ENCODE results near the gene TYW1B. TPM values are rescaled to one million over a fixed set of nuclear protein-coding genes. Genes with fewer than 3 reads are reported as not detected.
"Not testable (repeated sequence)": the region's sequence is repeated elsewhere in the genome, so short reads cannot be mapped to it uniquely, and the experiment has no call there.

The TYW1B gene
- total RNA-seq, 1 donor from 2014 or later = 3.6 TPM

DNA sequence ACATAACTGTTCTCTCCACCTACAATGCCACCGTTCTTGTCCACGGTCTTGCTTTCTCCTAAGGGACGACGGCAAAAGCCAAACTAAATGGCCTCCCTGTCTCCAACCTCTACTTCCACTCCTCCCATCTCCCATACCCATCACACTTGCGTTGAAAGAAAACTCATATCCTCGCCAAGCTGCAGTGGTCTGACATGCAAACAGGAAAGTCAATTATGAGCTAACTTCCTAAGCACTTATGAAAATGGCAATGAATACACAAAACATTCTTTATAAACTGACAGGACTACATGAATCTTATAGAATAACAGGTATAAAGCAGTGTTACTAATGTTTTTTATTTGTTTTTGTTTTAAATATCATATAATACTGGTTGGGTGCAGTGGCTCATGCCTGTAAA, 46.4 kb downstream of the TYW1B start:
- peak overlapping the region; percentile 1 for H3K27ac Mint-ChIP-seq
- H2AFZ ChIP-seq (replicated peaks) = no peak overlapping the region
- no peaks in the 10 kb centered on the region for H3K9me3 ChIP-seq (ENCODE audit: low read depth)
- no peaks in the 10 kb centered on the region for H3K27me3 ChIP-seq
- H3K27ac ChIP-seq = no peak overlapping the region
- H3K4me3 ChIP-seq = no peak overlapping the region
- no peaks in the 10 kb centered on the region for H4K20me1 ChIP-seq (ENCODE audit: low read depth)
- H3K27me3 Mint-ChIP-seq (ENCODE audit: insufficient read depth, low read depth) = no peaks in the 10 kb centered on the region
- H3K4me1 ChIP-seq = no peaks in the 10 kb centered on the region
- TF ChIP-seq, protein P1, sequence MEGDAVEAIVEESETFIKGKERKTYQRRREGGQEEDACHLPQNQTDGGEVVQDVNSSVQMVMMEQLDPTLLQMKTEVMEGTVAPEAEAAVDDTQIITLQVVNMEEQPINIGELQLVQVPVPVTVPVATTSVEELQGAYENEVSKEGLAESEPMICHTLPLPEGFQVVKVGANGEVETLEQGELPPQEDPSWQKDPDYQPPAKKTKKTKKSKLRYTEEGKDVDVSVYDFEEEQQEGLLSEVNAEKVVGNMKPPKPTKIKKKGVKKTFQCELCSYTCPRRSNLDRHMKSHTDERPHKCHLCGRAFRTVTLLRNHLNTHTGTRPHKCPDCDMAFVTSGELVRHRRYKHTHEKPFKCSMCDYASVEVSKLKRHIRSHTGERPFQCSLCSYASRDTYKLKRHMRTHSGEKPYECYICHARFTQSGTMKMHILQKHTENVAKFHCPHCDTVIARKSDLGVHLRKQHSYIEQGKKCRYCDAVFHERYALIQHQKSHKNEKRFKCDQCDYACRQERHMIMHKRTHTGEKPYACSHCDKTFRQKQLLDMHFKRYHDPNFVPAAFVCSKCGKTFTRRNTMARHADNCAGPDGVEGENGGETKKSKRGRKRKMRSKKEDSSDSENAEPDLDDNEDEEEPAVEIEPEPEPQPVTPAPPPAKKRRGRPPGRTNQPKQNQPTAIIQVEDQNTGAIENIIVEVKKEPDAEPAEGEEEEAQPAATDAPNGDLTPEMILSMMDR (IDR thresholded peaks at IDR 0.05) = no peak
- no peak for TF ChIP-seq EZH2 (IDR thresholded peaks at IDR 0.05)
- no peak for TF ChIP-seq EZH2phosphoT487 (IDR thresholded peaks at IDR 0.05)
- H3K4me2 ChIP-seq = no peak overlapping the region
- no peaks in the 10 kb centered on the region for H3K36me3 ChIP-seq
- no peak for DNase-seq (ENCODE audit: low spot score)
- no peaks in the 10 kb centered on the region for H3K79me2 ChIP-seq (ENCODE audit: low read depth)
- no peaks in the 10 kb centered on the region for H3K9me3 Mint-ChIP-seq
- H3K4me3 Mint-ChIP-seq = no peak overlapping the region
- H3K4me1 Mint-ChIP-seq = no peaks in the 10 kb centered on the region
- H3K36me3 Mint-ChIP-seq = no peaks in the 10 kb centered on the region
- no peaks in the 10 kb centered on the region for H3F3A ChIP-seq (ENCODE audit: low read depth)
- H3K9ac ChIP-seq = no peak overlapping the region

DNA sequence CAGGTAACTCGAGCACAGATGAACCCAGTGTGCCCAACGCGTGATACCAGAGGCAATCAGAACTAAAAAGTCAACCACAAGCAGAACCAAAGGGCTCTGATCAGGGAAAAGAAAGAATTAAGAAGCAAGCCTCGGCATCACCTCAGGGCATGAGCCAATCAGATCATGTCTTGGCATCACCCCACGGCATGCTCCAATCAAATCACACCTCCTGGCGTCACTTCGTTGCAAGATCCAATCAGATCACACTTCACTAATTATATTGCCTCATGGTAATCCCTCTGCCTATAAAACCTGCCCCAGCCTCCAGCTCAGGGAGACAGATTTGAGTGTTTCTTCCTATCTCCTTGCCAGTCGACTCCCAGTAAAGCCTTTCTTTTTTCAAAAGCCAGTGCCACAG, 46.8 kb downstream of the TYW1B start:
- H4K20me1 ChIP-seq (ENCODE audit: low read depth) = no peaks in the 10 kb centered on the region
- DNase-seq (ENCODE audit: low spot score) = peak; percentile 2
- H3K27me3 ChIP-seq = no peaks in the 10 kb centered on the region
- no peak overlapping the region for H3K4me2 ChIP-seq
- no peak overlapping the region for H3K27ac ChIP-seq
- no peak overlapping the region for H3K4me3 Mint-ChIP-seq
- H3K27me3 Mint-ChIP-seq (ENCODE audit: insufficient read depth, low read depth) = no peaks in the 10 kb centered on the region
- TF ChIP-seq, protein P1 (IDR thresholded peaks at IDR 0.05) = no peak
- no peak for TF ChIP-seq EZH2phosphoT487 (IDR thresholded peaks at IDR 0.05)
- no peaks in the 10 kb centered on the region for H3K9me3 Mint-ChIP-seq
- no peaks in the 10 kb centered on the region for H3K9me3 ChIP-seq (ENCODE audit: low read depth)
- H3K79me2 ChIP-seq (ENCODE audit: low read depth) = no peaks in the 10 kb centered on the region
- no peak overlapping the region for H2AFZ ChIP-seq (replicated peaks)
- H3K4me1 Mint-ChIP-seq = no peaks in the 10 kb centered on the region
- H3F3A ChIP-seq (ENCODE audit: low read depth) = no peaks in the 10 kb centered on the region
- no peaks in the 10 kb centered on the region for H3K36me3 ChIP-seq
- peak overlapping the region; percentile 72 for H3K27ac Mint-ChIP-seq
- H3K9ac ChIP-seq = no peak overlapping the region
- H3K4me1 ChIP-seq = no peaks in the 10 kb centered on the region
- H3K36me3 Mint-ChIP-seq = no peaks in the 10 kb centered on the region
- no peak overlapping the region for H3K4me3 ChIP-seq

DNA sequence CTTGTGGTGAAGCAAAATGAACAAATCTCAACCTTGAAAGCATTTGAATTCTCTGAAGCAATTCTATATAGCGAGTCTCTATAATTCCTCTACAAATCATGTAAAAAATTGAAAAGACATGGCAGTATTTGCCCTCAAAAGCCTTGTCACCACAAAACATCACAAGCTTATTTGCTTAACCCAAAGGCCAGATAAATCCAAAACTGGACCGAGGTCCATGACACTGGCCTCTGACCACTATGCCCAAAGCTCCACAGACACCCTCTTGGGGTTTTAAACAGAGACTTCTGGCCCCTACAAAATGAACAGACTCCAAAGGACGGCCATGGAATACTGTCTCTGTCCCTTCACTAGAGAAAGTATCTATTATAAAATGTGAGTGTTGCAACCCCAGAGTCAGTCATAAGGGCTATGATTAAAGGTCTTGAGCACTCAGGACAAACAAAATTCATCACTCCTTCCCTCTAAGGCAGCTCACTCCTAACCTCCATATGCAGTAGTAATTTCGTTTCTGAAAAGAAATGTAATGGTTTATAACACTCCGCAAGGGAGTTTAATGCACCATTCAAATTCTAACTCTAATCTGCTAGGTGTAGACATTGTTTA, 47.6 kb downstream of the TYW1B start:
- not testable (repeated sequence) for H3K36me3 ChIP-seq; H3K36me3 Mint-ChIP-seq; H4K20me1 ChIP-seq (ENCODE audit: low read depth); H3K4me3 Mint-ChIP-seq; H3K4me3 ChIP-seq; H3K27ac ChIP-seq; H3K9me3 ChIP-seq (ENCODE audit: low read depth); H3K27ac Mint-ChIP-seq; H3K4me1 Mint-ChIP-seq; H3K27me3 ChIP-seq; H3K4me1 ChIP-seq; H3K4me2 ChIP-seq; H3K9me3 Mint-ChIP-seq; H3K9ac ChIP-seq; DNase-seq (ENCODE audit: low spot score); H3F3A ChIP-seq (ENCODE audit: low read depth); H3K27me3 Mint-ChIP-seq (ENCODE audit: insufficient read depth, low read depth); H3K79me2 ChIP-seq (ENCODE audit: low read depth); H2AFZ ChIP-seq (replicated peaks)

DNA sequence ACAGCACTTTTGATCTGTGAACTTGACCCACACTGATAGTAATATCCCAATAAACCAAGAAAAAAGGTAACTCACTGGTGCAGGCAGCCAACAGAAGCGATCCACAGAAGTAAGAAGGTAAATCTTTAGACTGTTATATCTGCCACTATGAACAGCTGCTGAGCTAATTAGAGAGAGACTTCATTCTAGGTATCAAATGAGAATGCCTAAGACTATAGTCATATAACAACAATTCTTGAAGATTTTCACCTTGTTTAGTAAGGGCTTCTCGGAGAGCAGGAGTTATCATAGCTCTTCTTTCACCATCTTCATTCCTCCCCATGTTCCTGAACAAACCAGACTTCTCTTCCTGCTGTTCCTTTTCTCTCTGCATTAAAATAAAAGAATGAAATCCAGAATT, 50.8 kb downstream of the TYW1B start:
- not testable (repeated sequence) for H3K27me3 Mint-ChIP-seq (ENCODE audit: insufficient read depth, low read depth); H3F3A ChIP-seq (ENCODE audit: low read depth); H3K4me3 ChIP-seq; H3K9ac ChIP-seq; H3K4me2 ChIP-seq; H3K27ac ChIP-seq; H3K9me3 ChIP-seq (ENCODE audit: low read depth); H3K36me3 Mint-ChIP-seq; H3K4me3 Mint-ChIP-seq; H3K4me1 Mint-ChIP-seq; H3K27me3 ChIP-seq; H4K20me1 ChIP-seq (ENCODE audit: low read depth); H3K79me2 ChIP-seq (ENCODE audit: low read depth); H3K4me1 ChIP-seq; H3K27ac Mint-ChIP-seq; H2AFZ ChIP-seq (replicated peaks); H3K9me3 Mint-ChIP-seq; DNase-seq (ENCODE audit: low spot score); H3K36me3 ChIP-seq

DNA sequence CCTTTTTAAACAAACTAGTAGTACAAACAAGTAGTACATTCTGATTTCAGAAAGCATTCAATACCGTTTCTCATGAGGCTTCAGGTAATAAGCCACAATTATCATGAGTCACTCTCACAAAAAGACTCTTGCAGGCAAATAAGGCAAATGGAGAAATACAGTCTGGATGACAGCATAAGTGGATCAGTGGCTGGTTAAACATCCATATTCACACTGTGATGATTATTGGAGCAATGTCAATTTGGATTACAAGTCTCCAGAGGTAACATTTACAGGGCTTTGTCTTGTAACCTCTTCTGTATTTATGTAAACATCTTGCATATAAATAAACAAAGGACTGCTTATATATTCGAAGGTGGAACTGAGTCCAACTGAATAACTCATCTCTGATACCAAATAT, 55.4 kb downstream of the TYW1B start:
- not testable (repeated sequence) for H3K9me3 ChIP-seq (ENCODE audit: low read depth); H3K27me3 Mint-ChIP-seq (ENCODE audit: insufficient read depth, low read depth); H3K36me3 ChIP-seq; H3K27me3 ChIP-seq; H3K4me1 Mint-ChIP-seq; H3K27ac Mint-ChIP-seq; H3K9me3 Mint-ChIP-seq; H3K4me2 ChIP-seq; H4K20me1 ChIP-seq (ENCODE audit: low read depth); H3F3A ChIP-seq (ENCODE audit: low read depth); H3K27ac ChIP-seq; H3K4me3 Mint-ChIP-seq; H3K9ac ChIP-seq; H3K79me2 ChIP-seq (ENCODE audit: low read depth); DNase-seq (ENCODE audit: low spot score); H3K4me1 ChIP-seq; H3K4me3 ChIP-seq; H2AFZ ChIP-seq (replicated peaks)
- peaks cover 15% of the 10 kb centered on the region for H3K36me3 Mint-ChIP-seq

DNA sequence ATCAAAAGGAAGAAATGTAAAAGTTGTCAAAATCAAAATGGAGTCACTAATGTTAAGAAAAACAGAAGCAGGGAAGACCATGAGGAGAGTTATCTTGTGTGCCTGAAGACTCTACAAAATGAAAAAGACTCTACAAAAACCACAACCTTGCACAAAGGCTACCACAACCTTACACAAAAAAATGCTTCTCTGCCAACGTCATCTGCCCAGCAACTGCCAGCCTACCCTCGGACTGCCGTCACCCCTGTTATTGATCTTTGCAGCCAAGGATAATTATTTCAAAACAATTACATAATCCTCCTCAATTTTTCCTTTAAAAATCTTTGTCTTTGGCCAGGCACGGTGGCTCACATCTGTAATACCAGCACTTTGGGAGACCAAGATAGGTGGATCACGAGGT, 61.0 kb downstream of the TYW1B start:
- H3K9me3 Mint-ChIP-seq, H3K4me3 Mint-ChIP-seq: not testable (repeated sequence)

More for the DNA sequence above, 61.0 kb downstream of the TYW1B start:
- not testable (repeated sequence) for H3K4me3 ChIP-seq; H3K27me3 ChIP-seq; H3K36me3 Mint-ChIP-seq; H3F3A ChIP-seq (ENCODE audit: low read depth); H3K36me3 ChIP-seq; H3K4me1 Mint-ChIP-seq; H3K27me3 Mint-ChIP-seq (ENCODE audit: insufficient read depth, low read depth); H4K20me1 ChIP-seq (ENCODE audit: low read depth); H3K27ac Mint-ChIP-seq; H3K9me3 ChIP-seq (ENCODE audit: low read depth); H3K9ac ChIP-seq; H3K4me1 ChIP-seq; H3K4me2 ChIP-seq; H3K79me2 ChIP-seq (ENCODE audit: low read depth); DNase-seq (ENCODE audit: low spot score); H2AFZ ChIP-seq (replicated peaks); H3K27ac ChIP-seq
